DOHH2 (cell line): Measurements from ENCODE around the gene SERPINB2.
A peak's percentile ranks its signal among the peaks of the same experiment; 100 is the strongest.

Source experiments
- H3F3A ChIP-seq: fragments of 200-600 bp; sonication (generic), shearing (Covaris generic); 2 replicates; pipeline ENCODE4 v1.6.0; 2016; ENCODE audit warnings: antibody characterized with exemption, mild to moderate bottlenecking; ENCODE audit not compliant: control insufficient read depth, insufficient read depth
- H3K27ac ChIP-seq: fragments of 200-600 bp; sonication (generic); 2 replicates; pipeline ENCODE4 v1.5.1; 2014; ENCODE audit warnings: low read depth, mild to moderate bottlenecking, low read length, moderate library complexity
- H3K27me3 ChIP-seq: fragments of 200-600 bp; sonication (generic); 2 replicates; pipeline ENCODE4 v1.6.1; 2014; ENCODE audit warnings: mild to moderate bottlenecking, low read length, mixed read lengths; ENCODE audit not compliant: control insufficient read depth
- H3K36me3 ChIP-seq: fragments of 200-600 bp; sonication (generic); 2 replicates; pipeline ENCODE4 v1.6.1; 2014; ENCODE audit warnings: mild to moderate bottlenecking, low read length, moderate library complexity, mixed read lengths; ENCODE audit not compliant: control insufficient read depth
- H3K4me1 ChIP-seq: fragments of 200-600 bp; sonication (generic); 2 replicates; pipeline ENCODE4 v1.6.1; 2014; ENCODE audit warnings: mild to moderate bottlenecking, low read length, mixed read lengths; ENCODE audit not compliant: control insufficient read depth
- H3K4me2 ChIP-seq: fragments of 200-600 bp; sonication (generic); 2 replicates; pipeline ENCODE4 v1.6.0; 2014; ENCODE audit warnings: mild to moderate bottlenecking, low read length, moderate library complexity
- H3K4me3 ChIP-seq: fragments of 200-600 bp; sonication (generic); 2 replicates; pipeline ENCODE4 v1.5.1; 2014; ENCODE audit warnings: mild to moderate bottlenecking, low read length, mixed read lengths
- H3K79me2 ChIP-seq: fragments of 200-600 bp; sonication (generic); 2 replicates; pipeline ENCODE4 v1.6.1; 2014; ENCODE audit warnings: mild to moderate bottlenecking, low read length, mixed read lengths; ENCODE audit not compliant: control insufficient read depth
- H3K9me2 ChIP-seq: fragments of 200-600 bp; sonication (generic); replicated peaks from 2 replicates; pipeline ENCODE4 v1.6.1; 2014; ENCODE audit warnings: mild to moderate bottlenecking, low read length, mixed read lengths; ENCODE audit not compliant: control insufficient read depth
- H3K9me3 ChIP-seq: fragments of 200-600 bp; sonication (generic); 2 replicates; pipeline ENCODE4 v1.6.1; 2014; ENCODE audit warnings: antibody characterized with exemption, low read length, mixed read lengths; ENCODE audit not compliant: control insufficient read depth, insufficient read depth
- H4K20me1 ChIP-seq: fragments of 200-600 bp; sonication (generic); 2 replicates; pipeline ENCODE4 v1.6.0; 2014; ENCODE audit warnings: low read depth, mild to moderate bottlenecking, antibody characterized with exemption, low read length, moderate library complexity; ENCODE audit not compliant: control insufficient read depth, insufficient read depth
- EZH2phosphoT487 ChIP-seq: fragments of 200-600 bp; sonication (generic); IDR thresholded peaks from 2 replicates; pipeline ENCODE4 v1.6.1; 2017; ENCODE audit warnings: borderline replicate concordance, mild to moderate bottlenecking, antibody characterized with exemption, low read length, moderate library complexity, mixed read lengths
- TF ChIP-seq, protein P1 (sequence below): fragments of 200-600 bp; sonication (generic); IDR thresholded peaks from one replicate; pipeline ENCODE4 v1.5.1; 2014; ENCODE audit warnings: antibody characterized with exemption, mild to moderate bottlenecking, low read depth, low read length; ENCODE audit not compliant: poor library complexity, severe bottlenecking

Gene SERPINB2

GRCh38 chr18:63850020-63850419 lies 37.5 kb upstream of the SERPINB2 start:
- no peaks in the 10 kb centered on the region for H3K4me1 ChIP-seq
- H3K4me2 ChIP-seq: no peak overlapping the region
- H3K27ac ChIP-seq: no peak overlapping the region
- no peaks in the 10 kb centered on the region for H3F3A ChIP-seq
- H3K27me3 ChIP-seq: peaks cover 10% of the 10 kb centered on the region; the same call in 1 of the 2 replicates
- H3K4me3 ChIP-seq: no peak overlapping the region
- H3K9me3 ChIP-seq: no peaks in the 10 kb centered on the region
- H3K9me2 ChIP-seq: no peaks in the 10 kb centered on the region
- H4K20me1 ChIP-seq: no peaks in the 10 kb centered on the region
- no peaks in the 10 kb centered on the region for H3K79me2 ChIP-seq
- H3K36me3 ChIP-seq: no peaks in the 10 kb centered on the region
- TF ChIP-seq, protein P1, sequence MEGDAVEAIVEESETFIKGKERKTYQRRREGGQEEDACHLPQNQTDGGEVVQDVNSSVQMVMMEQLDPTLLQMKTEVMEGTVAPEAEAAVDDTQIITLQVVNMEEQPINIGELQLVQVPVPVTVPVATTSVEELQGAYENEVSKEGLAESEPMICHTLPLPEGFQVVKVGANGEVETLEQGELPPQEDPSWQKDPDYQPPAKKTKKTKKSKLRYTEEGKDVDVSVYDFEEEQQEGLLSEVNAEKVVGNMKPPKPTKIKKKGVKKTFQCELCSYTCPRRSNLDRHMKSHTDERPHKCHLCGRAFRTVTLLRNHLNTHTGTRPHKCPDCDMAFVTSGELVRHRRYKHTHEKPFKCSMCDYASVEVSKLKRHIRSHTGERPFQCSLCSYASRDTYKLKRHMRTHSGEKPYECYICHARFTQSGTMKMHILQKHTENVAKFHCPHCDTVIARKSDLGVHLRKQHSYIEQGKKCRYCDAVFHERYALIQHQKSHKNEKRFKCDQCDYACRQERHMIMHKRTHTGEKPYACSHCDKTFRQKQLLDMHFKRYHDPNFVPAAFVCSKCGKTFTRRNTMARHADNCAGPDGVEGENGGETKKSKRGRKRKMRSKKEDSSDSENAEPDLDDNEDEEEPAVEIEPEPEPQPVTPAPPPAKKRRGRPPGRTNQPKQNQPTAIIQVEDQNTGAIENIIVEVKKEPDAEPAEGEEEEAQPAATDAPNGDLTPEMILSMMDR: peak; percentile 44
- TF ChIP-seq EZH2phosphoT487: no peak

GRCh38 chr18:63850636-63851035 lies 36.9 kb upstream of the SERPINB2 start:
- H3K4me2 ChIP-seq: no peak overlapping the region
- no peaks in the 10 kb centered on the region for H3F3A ChIP-seq
- no peaks in the 10 kb centered on the region for H3K9me3 ChIP-seq
- no peak overlapping the region for H3K4me3 ChIP-seq
- no peak overlapping the region for H3K27ac ChIP-seq
- no peaks in the 10 kb centered on the region for H3K36me3 ChIP-seq
- no peaks in the 10 kb centered on the region for H4K20me1 ChIP-seq
- H3K4me1 ChIP-seq: no peaks in the 10 kb centered on the region
- no peaks in the 10 kb centered on the region for H3K9me2 ChIP-seq
- peaks cover 10% of the 10 kb centered on the region; the same call in 1 of the 2 replicates for H3K27me3 ChIP-seq
- H3K79me2 ChIP-seq: no peaks in the 10 kb centered on the region
- TF ChIP-seq EZH2phosphoT487: no peak
- TF ChIP-seq, protein P1: no peak

DNA sequence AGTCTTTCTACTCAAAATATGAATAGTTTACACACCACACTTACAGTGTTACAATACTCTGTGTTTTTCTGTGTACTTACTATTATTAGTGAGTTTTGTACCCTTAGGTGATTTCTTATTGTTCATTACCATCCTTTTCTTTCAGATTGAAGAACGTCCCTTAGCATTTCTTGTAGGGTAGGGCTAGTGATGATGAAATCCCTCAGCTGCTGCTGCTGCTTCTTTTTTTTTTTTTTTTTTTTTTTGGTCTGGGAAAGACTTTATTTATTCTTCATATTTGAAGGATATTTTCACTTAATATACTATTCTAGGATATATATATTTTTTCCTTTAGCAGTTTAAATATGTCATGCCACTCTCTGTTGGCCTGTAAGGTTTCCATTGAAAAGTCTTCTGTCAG lies 29.0 kb upstream of the SERPINB2 start:
- H3K4me2 ChIP-seq: no peak overlapping the region
- no peaks in the 10 kb centered on the region for H3F3A ChIP-seq
- no peaks in the 10 kb centered on the region for H3K4me1 ChIP-seq
- TF ChIP-seq EZH2phosphoT487: no peak
- TF ChIP-seq, protein P1: no peak
- H3K27me3 ChIP-seq: no peaks in the 10 kb centered on the region
- H3K9me3 ChIP-seq: no peaks in the 10 kb centered on the region
- H3K79me2 ChIP-seq: no peaks in the 10 kb centered on the region
- H3K36me3 ChIP-seq: no peaks in the 10 kb centered on the region
- H3K4me3 ChIP-seq: no peak overlapping the region
- H3K9me2 ChIP-seq: no peaks in the 10 kb centered on the region
- H3K27ac ChIP-seq: no peak overlapping the region
- no peaks in the 10 kb centered on the region for H4K20me1 ChIP-seq
